IPS-NIHi11 (cell line): ENCODE data around the gene RNF128.
"Not testable (repeated sequence)": the region's sequence is repeated elsewhere in the genome, so short reads cannot be mapped to it uniquely, and the experiment has no call there.

Experiments
- DNase-seq: peaks from one replicate; pipeline ENCODE4 v3.0.0; 2012; ENCODE audit warnings: mixed read lengths, low spot score

Gene RNF128

DNA sequence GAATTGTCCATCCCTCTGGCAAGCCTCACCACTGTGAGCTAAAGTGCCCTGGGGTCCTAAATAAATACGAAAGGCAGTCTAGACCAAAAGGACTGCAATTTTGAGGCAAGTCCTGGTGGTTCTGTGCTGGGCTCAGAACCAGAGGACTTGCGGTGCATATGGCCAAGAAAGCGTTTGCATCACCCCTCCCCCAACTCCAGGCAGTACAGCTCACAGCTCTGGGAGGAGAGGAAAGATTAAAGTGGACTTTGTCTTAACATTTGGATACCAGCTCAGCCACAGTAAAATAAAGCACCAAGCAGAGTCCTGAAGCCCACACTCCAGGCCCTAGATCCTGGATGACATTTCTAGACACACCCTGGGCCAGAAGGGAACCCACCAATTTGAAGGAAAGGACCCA lies 24.9 kb downstream of the RNF128 start:
- DNase-seq = no peak

DNA sequence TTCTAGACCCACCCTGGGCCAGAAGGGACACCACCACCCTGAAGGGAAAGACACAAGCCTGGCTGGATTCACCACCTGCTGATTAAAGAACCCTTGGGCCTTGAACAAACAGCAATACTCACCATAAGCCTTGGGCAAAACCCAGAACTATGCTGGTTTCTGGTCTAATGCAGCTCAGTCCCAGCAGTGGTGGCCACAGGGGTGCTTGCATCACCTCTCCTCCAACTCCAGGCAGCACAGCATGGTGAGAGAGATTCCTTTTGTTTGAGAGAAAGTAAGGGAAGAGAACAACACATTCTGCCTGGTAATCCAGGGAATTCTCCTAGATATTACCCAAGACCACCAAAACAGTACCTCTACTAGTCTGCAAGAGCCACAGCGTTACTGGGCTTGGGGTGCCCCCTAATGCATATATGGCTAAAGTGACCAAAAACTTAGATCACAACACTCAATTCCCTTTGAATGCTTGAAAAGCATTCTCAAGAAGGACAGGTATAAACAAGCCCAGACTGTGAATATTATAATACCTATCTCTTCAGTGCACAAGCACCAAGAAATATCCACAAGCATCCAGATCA lies 25.7 kb downstream of the RNF128 start:
- DNase-seq = no peak

DNA sequence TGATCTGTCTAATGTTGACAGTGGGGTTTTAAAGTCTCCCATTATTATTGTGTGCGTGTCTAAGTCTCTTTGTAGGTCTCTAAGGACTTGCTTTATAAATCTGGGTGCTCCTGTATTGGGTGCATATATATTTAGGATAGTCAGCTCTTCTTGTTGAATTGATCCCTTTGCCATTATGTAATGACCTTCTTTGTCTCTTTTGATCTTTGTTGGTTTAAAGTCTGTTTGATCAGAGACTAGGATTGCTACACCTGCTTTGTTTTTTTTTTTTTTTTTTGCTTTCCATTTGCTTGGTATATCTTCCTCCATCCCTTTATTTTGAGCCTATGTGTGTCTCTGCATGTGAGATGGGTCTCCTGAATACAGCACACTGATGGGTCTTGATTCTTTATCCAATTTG lies 42.8 kb downstream of the RNF128 start:
- DNase-seq = not testable (repeated sequence)

DNA sequence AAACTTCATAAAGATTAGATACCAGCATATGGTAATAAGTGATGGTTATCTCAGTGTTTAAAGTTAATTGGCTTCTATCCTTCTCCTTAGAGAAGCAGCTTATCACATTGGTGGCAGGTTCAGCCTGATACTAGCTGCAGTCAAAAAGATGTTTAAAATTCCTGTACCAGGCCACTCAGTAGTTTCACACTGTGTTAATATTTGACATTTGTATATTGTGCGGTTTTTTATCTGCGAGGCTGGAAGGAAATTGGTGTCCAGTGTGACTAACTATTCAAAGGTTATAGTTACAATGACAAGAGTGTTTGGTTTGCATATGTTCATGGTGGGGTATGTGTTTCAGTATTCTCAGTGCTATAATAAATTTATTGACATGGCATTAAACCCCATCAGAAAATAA lies 48.5 kb downstream of the RNF128 start:
- no peak for DNase-seq

DNA sequence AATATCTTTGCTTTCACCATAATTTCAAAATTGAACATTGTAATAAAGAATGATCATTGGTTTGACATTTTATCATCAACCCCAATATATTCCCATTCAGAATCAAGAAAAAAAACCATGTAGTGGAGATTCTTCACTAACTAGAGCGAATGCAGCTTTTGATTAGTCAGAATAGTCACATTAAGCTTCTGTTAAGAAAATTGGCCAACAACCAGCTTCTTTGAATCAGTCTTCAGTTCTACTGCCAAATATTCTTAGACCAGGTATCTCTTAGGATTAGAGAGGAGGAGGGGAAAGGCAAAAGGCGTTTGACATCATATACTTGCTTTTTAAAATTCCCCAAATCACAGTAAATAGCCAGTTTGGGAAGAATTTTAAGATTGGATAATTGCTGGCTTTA lies 53.8 kb downstream of the RNF128 start:
- no peak for DNase-seq

- DNase-seq = no peak
Measured at GRCh38 chrX:106780664-106781377, 54.3 kb downstream of the RNF128 start.

DNA sequence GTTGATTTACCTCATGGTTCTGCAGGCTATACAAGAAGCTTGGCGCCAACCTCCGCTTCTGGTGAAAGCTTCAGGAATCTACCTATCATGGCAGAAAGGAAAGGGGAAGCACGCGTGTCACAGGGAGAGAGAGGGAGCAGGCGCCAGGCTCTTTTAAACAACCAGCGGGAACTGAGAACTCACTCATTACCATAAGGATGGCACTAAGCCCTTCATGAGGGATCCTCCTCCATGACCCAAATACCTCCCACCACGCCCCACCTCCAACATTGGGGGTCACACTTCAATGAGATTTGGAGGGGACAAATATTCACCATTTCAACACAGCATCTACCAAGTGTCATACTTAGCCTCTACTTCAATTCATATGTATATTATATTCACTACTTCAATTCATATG lies 57.2 kb downstream of the RNF128 start:
- DNase-seq = no peak

GRCh38 chrX:106791495-106791894 lies 65.0 kb downstream of the RNF128 start:
- DNase-seq = no peak

- no peak for DNase-seq
Measured at GRCh38 chrX:106802063-106802387, 75.5 kb downstream of the RNF128 start.

DNA sequence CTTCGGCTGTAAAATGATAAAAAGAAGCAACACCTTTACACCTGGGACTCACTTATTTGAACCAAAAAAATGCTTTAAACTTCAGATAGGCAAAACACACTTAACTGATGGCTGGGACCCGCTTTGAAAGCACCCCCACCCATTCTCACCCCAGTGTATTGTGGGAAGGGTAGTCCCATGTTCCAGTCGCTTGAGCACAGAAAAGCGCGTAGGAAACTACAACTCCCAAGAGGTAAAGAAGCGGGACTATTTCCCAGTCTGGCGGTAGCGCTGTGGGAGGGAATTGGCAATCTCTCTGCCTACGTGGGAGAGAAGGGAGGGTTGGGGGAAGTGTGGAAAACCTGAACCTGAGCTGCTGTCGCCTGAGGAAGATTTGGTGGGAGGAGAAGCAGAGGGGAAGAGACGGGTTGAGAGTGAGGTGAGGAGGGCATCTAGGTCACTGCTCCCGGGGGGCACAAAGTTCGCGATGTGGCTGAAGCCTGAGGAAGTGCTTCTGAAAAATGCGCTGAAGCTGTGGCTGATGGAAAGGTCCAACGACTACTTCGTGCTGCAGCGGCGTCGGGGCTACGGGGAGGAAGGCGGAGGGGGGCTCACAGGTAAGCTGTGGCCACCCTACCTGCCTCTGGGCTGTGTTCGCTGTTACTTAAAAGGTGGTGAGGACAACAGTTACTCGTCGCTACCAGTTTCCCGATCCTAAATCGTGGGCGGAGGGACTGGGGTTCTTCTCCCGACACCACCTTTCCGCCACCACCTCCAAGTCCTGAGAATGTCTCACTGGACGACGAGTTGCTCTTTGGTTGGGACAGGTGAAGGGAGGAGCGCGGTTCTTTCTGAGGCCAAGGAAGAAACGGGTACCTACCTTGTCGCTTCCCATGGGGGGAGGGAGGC lies 76.1 kb downstream of the RNF128 start, which contains the start of gene TBC1D8B:
TBC1D8B (plus strand) TSS at position 286 of the 888 bp plus-strand sequence; CDS start at position 467, 181 bp downstream.
- DNase-seq = peak; percentile 66

- DNase-seq = no peak
Measured at GRCh38 chrX:106811131-106811910, 84.8 kb downstream of the RNF128 start.

DNA sequence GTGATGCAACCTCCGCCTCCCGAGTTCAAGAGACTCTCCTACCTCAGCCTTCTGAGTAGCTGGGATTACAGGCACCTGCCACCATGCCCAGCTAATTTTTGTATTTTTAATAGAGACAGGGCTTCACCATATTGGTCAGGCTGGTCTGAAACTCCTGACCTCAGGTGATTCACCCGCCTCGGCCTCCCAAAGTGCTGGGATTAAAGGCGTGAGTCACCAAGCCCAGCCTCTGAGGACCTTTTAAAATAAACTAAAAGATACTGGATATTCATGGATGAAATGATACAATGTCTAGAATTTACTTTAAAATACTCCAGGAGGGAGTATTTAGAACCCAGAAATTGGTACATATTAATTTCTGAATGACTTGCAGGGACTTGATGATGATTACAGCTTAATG lies 86.4 kb downstream of the RNF128 start:
- not testable (repeated sequence) for DNase-seq

DNA sequence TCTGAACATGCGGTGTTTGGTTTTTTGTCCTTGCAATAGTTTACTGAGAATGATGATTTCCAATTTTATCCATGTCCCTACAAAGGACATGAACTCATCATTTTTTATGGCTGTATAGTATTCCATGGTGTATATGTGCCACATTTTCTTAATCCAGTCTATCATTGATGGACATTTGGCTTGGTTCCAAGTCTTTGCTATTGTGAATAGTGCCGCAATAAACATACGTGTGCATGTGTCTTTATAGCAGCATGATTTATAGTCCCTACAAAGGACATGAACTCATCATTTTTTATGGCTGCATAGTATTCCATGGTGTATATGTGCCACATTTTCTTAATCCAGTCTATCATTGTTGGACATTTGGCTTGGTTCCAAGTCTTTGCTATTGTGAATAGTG lies 87.6 kb downstream of the RNF128 start:
- DNase-seq = not testable (repeated sequence)
